Nephron progenitor cell (in vitro differentiated cells): ENCODE data around the gene NCAM1.
A peak's percentile ranks its signal among the peaks of the same experiment; 100 is the strongest.

Experiments used
- DNase-seq: peaks from one replicate; pipeline ENCODE4 v3.0.0; 2021
- H3K27ac Mint-ChIP-seq: 2 replicates; pipeline ENCODE4 v1.8.0; 2021; ENCODE audit warnings: mild to moderate bottlenecking, moderate library complexity, mixed read lengths
- H3K27me3 Mint-ChIP-seq: 2 replicates; pipeline ENCODE4 v1.8.0; 2021; ENCODE audit warnings: mild to moderate bottlenecking, low read depth, mixed read lengths; ENCODE audit not compliant: poor library complexity
- H3K36me3 Mint-ChIP-seq: 2 replicates; pipeline ENCODE4 v1.8.0; 2021; ENCODE audit warnings: low read depth, mixed read lengths
- H3K4me1 Mint-ChIP-seq: 2 replicates; pipeline ENCODE4 v1.8.0; 2021; ENCODE audit warnings: mixed read lengths
- H3K4me3 Mint-ChIP-seq: 2 replicates; pipeline ENCODE4 v1.8.0; 2021; ENCODE audit warnings: mild to moderate bottlenecking, moderate library complexity, mixed read lengths
- H3K9me3 Mint-ChIP-seq: 2 replicates; pipeline ENCODE4 v1.8.0; 2021; ENCODE audit warnings: mild to moderate bottlenecking, moderate library complexity, mixed read lengths
- CTCF ChIP-seq: fragments of 200-600 bp; sonication (generic); IDR thresholded peaks from 2 replicates; pipeline ENCODE4 v1.5.0; 2021; ENCODE audit warnings: antibody characterized with exemption

Gene NCAM1

DNA sequence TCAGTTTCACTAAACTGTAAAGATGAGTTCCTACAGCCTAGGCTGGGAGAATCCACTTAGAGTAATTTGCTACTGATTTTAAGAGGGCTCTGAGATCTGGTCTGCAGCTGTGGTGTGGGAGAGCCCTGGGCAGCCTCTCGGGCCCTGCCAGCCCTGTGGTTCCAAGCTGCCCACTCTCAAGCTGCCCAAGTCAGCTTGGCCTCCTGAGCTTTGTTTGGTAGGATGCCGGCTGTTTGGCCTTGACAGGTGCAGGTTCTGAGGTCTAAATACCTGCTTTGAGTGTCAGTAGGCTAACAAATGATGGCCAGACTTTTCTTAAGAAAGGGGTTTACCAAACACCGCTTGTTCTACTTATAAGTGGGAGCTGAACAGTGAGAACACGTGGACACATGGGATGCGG lies 219.9 kb downstream of the NCAM1 start:
- Mint-ChIP-seq H3K4me1 (peaks cover 38% of the 10 kb centered on the region), H3K4me3 (no peak overlapping the region), H3K27ac (peak overlapping the region; percentile 12), H3K27me3 (no peaks in the 10 kb centered on the region), H3K9me3 (peaks cover 3% of the 10 kb centered on the region), H3K36me3 (peaks cover 7% of the 10 kb centered on the region)
- TF ChIP-seq CTCF: no peak
- no peak for DNase-seq

DNA sequence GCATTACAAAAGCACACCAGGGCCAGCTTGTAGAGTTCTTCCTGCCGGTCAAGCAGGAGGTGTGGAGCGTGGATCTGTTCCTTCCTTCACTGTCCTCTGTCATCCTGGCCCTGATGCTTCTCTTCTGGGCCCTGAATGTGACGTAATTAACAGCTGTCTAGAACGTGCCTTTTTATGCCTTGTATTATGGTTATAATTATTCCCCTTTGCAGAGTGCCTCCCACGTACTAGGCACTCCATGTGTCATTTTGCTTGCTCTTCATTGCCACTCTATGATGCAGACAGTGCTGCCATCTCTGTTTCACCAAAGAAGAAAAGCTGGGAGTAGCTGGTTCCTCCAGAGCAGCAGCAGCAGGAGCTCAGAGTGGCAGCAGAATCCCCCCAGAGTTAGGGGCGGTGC lies 221.1 kb downstream of the NCAM1 start:
- Mint-ChIP-seq H3K4me1 (peaks cover 38% of the 10 kb centered on the region), H3K4me3 (no peak overlapping the region), H3K9me3 (peaks cover 3% of the 10 kb centered on the region), H3K27ac (no peak overlapping the region), H3K27me3 (no peaks in the 10 kb centered on the region), H3K36me3 (peaks cover 7% of the 10 kb centered on the region)
- no peak for TF ChIP-seq CTCF
- no peak for DNase-seq

GRCh38 chr11:113184498-113184897 lies 223.3 kb downstream of the NCAM1 start:
- Mint-ChIP-seq H3K27me3 (no peaks in the 10 kb centered on the region), H3K4me3 (no peak overlapping the region), H3K4me1 (peaks cover 38% of the 10 kb centered on the region), H3K36me3 (peaks cover 7% of the 10 kb centered on the region), H3K9me3 (peaks cover 3% of the 10 kb centered on the region), H3K27ac (no peak overlapping the region)
- no peak for TF ChIP-seq CTCF
- DNase-seq: no peak

DNA sequence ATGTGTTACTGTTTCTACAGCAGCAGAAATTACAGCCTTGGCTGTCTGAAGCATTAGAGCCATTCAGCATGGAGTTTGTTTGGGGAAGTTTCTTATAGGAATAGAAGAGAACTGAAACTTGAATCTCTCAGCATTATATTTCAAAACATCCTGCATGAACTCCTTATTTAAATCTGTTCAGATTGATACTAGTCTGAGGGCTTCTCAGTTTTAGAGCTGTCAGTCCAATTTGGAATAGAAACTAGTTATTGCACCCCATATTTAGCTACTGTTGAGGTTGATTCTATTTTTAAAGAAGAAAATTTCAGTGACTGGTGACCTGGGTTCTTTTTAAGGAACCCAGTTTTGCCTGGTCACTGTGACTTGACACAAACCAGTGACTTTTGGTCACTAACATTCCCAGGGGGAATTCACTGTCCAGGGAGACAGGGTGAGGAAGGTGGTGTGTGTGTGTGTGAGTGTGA lies 227.2 kb downstream of the NCAM1 start:
- Mint-ChIP-seq H3K27ac (peak overlapping the region; percentile 56), H3K4me1 (peaks cover 66% of the 10 kb centered on the region), H3K4me3 (peak overlapping the region; percentile 60), H3K36me3 (peaks cover 7% of the 10 kb centered on the region), H3K27me3 (no peaks in the 10 kb centered on the region), H3K9me3 (peaks cover 3% of the 10 kb centered on the region)
- no peak for TF ChIP-seq CTCF
- no peak for DNase-seq

DNA sequence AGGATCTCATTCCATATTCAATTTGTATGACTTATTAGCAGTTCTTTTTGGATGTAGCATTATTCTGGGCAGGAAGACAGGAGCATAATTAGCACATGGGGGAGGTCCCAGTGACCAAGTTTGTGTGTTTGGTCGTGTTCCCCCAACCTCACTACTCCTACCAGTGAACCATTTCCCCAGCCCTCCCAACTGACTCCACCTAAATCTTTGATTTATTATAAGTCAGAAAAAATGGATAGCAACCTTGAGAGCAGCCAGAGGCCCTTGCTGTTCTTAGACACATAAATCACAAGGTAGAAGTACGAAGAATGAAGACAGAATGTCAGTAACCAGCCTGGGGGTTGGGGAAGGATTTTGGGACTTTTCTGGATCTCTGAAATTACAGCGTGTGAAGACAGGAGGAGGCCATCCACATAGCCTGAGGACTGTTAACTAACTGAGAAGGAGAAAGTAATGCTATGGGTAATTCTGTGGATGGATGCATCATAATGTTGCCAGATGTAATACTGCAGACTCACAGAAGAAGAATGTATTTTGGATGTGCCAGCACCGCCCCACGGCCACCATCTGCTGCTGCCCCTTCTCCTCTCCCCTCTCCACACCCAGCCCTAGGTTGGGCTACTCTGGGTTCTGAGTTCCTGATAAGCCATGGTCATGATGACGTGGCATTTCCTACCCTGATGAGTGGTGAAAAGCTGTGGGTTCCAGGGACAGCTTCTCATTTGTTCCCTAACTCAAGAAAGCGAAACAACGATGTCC lies 228.9 kb downstream of the NCAM1 start:
- no peak for DNase-seq
- H3K27ac Mint-ChIP-seq: peak overlapping the region; percentile 86
- peaks cover 83% of the 10 kb centered on the region for H3K4me1 Mint-ChIP-seq
- H3K9me3 Mint-ChIP-seq: peaks cover under 1% of the 10 kb centered on the region
- H3K4me3 Mint-ChIP-seq: no peak overlapping the region
- TF ChIP-seq CTCF: no peak
- H3K36me3 Mint-ChIP-seq: peaks cover 4% of the 10 kb centered on the region
- H3K27me3 Mint-ChIP-seq: no peaks in the 10 kb centered on the region
